ENCODE results near the gene PPM1E.
"Not testable (repeated sequence)": the region's sequence is repeated elsewhere in the genome, so short reads cannot be mapped to it uniquely, and the experiment has no call there.

Gene PPM1E

DNA sequence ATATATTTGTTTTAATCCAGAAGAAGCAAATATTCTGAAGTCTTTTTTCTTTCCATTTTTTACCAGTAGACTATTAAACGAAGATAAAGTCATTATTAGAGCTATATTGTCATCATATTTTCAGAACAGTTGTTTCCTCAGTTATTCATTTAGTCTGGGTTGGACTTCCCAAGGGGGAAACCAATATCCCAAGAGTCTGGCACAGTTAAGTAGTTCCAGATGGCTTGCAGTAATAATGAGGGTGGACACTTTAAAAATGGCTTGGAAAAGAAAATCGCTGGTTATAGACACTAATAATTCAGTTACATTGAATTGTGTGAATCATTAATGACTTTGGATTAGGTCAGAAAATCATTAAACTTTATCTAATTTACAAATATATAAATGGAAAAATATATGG, 3.9 kb downstream of the PPM1E start:
- no peak for TF ChIP-seq ZNF70 (CRISPR knock-in tag; IDR thresholded peaks at IDR 0.05)
- peak; percentile 84 for TF ChIP-seq TCF4 (CRISPR knock-in tag; IDR thresholded peaks at IDR 0.05; ENCODE audit: borderline replicate concordance)
- ATAC-seq: no peak

- TF ChIP-seq PPARA (CRISPR knock-in tag; IDR thresholded peaks at IDR 0.05; ENCODE audit: borderline replicate concordance) (no peak), OSR1 (CRISPR knock-in tag; IDR thresholded peaks at IDR 0.05) (no peak), BACH2 (CRISPR knock-in tag; IDR thresholded peaks at IDR 0.05; ENCODE audit: borderline replicate concordance) (no peak), ESRRG (CRISPR knock-in tag; IDR thresholded peaks at IDR 0.05) (no peak), SNAI2 (CRISPR knock-in tag; IDR thresholded peaks at IDR 0.05) (no peak), ZNF8 (CRISPR knock-in tag; IDR thresholded peaks at IDR 0.05) (no peak), ZNF70 (CRISPR knock-in tag; IDR thresholded peaks at IDR 0.05) (no peak), ZFP3 (CRISPR knock-in tag; IDR thresholded peaks at IDR 0.05) (no peak)
- ATAC-seq: no peak
Measured at GRCh38 chr17:58760248-58760647, 4.6 kb downstream of the PPM1E start.

GRCh38 chr17:58763263-58763662, 7.6 kb downstream of the PPM1E start:
- TF ChIP-seq CREB5 (CRISPR knock-in tag; IDR thresholded peaks at IDR 0.05; ENCODE audit: low read depth) (no peak), CSRNP3 (CRISPR knock-in tag; IDR thresholded peaks at IDR 0.05) (no peak), ZNF70 (CRISPR knock-in tag; IDR thresholded peaks at IDR 0.05) (no peak), TOX (CRISPR knock-in tag; IDR thresholded peaks at IDR 0.05; ENCODE audit: borderline replicate concordance) (no peak), ZNF8 (CRISPR knock-in tag; IDR thresholded peaks at IDR 0.05) (no peak), TCF4 (CRISPR knock-in tag; IDR thresholded peaks at IDR 0.05; ENCODE audit: borderline replicate concordance) (no peak), BACH2 (CRISPR knock-in tag; IDR thresholded peaks at IDR 0.05; ENCODE audit: borderline replicate concordance) (no peak), SNAI2 (CRISPR knock-in tag; IDR thresholded peaks at IDR 0.05) (no peak), CSDC2 (CRISPR knock-in tag; IDR thresholded peaks at IDR 0.05) (no peak)
- TF ChIP-seq, protein P1, sequence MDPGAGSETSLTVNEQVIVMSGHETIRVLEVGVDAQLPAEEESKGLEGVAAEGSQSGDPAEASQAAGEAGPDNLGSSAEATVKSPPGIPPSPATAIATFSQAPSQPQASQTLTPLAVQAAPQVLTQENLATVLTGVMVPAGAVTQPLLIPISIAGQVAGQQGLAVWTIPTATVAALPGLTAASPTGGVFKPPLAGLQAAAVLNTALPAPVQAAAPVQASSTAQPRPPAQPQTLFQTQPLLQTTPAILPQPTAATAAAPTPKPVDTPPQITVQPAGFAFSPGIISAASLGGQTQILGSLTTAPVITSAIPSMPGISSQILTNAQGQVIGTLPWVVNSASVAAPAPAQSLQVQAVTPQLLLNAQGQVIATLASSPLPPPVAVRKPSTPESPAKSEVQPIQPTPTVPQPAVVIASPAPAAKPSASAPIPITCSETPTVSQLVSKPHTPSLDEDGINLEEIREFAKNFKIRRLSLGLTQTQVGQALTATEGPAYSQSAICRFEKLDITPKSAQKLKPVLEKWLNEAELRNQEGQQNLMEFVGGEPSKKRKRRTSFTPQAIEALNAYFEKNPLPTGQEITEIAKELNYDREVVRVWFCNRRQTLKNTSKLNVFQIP (CRISPR knock-in tag; IDR thresholded peaks at IDR 0.05; ENCODE audit: borderline replicate concordance, low read depth): no peak
- ATAC-seq: no peak

GRCh38 chr17:58764373-58764772, 8.7 kb downstream of the PPM1E start:
- no peak for ATAC-seq
- no peak for TF ChIP-seq ZC3H10 (CRISPR knock-in tag; IDR thresholded peaks at IDR 0.05)
- no peak for TF ChIP-seq ZFP30 (CRISPR knock-in tag; IDR thresholded peaks at IDR 0.05)
- no peak for TF ChIP-seq PATZ1 (CRISPR knock-in tag; IDR thresholded peaks at IDR 0.05; ENCODE audit: borderline replicate concordance)
- TF ChIP-seq, protein P1 (CRISPR knock-in tag; IDR thresholded peaks at IDR 0.05; ENCODE audit: borderline replicate concordance, low read depth): no peak
- TF ChIP-seq ZNF70 (CRISPR knock-in tag; IDR thresholded peaks at IDR 0.05): no peak
- no peak for TF ChIP-seq ESRRG (CRISPR knock-in tag; IDR thresholded peaks at IDR 0.05)
- TF ChIP-seq CSDC2 (CRISPR knock-in tag; IDR thresholded peaks at IDR 0.05): no peak
- no peak for TF ChIP-seq GLIS3 (CRISPR knock-in tag; IDR thresholded peaks at IDR 0.05)
- no peak for TF ChIP-seq RARB (CRISPR knock-in tag; IDR thresholded peaks at IDR 0.05)
- no peak for TF ChIP-seq ZNF8 (CRISPR knock-in tag; IDR thresholded peaks at IDR 0.05)
- no peak for TF ChIP-seq CREB5 (CRISPR knock-in tag; IDR thresholded peaks at IDR 0.05; ENCODE audit: low read depth)
- TF ChIP-seq ZNF565 (CRISPR knock-in tag; conservative IDR thresholded peaks at IDR 0.05; ENCODE audit: low read depth): no peak
- no peak for TF ChIP-seq CSRNP3 (CRISPR knock-in tag; IDR thresholded peaks at IDR 0.05)

GRCh38 chr17:58778482-58778881, 22.8 kb downstream of the PPM1E start:
- not testable (repeated sequence) for ATAC-seq
